Panc1 (cell line): Measurements from ENCODE around the gene LAMB2. TPM values are rescaled to one million over a fixed set of nuclear protein-coding genes. Genes with fewer than 3 reads are reported as not detected.

Experiments used
- ATAC-seq: fragments of 200-7000 bp; cut with Tn5 transposase; 2 replicates; pipeline ENCODE4 v1.9.1; 2020; ENCODE audit warnings: mild to moderate bottlenecking, moderate library complexity
- BruUV-seq: library from RNA; stranded (reverse); fragments of 400-500 nt; replicated peaks from 2 replicates; lab custom pipeline; 2021; lab: Mats Ljungman, UMichigan
- CTCF ChIA-PET: fragments of 300-600 bp; sonication (Branson Sonifier 250); formaldehyde crosslinking; loops from one replicate; lab custom pipeline; 2022; ENCODE audit warnings: antibody characterized with exemption; lab: Charles Lee
- POLR2A ChIA-PET: fragments of 300-600 bp; sonication (Branson Sonifier 250); formaldehyde crosslinking; loops from one replicate; lab custom pipeline; 2022; ENCODE audit warnings: antibody characterized with exemption; lab: Charles Lee
- DNase-seq: peaks from one replicate; pipeline ENCODE4 v3.0.0-alpha.2; 2010; ENCODE audit warnings: low read depth, low spot score
- H3K27ac ChIP-seq: 2 replicates; pipeline ENCODE4 v1.5.1; 2011; ENCODE audit warnings: mild to moderate bottlenecking, low read length, inconsistent platforms
- H3K27me3 ChIP-seq: fragments of 200-500 bp; sonication (Bioruptor generic); 2 replicates; pipeline ENCODE4 v1.6.0; 2014; ENCODE audit warnings: low read length, inconsistent platforms; ENCODE audit not compliant: control insufficient read depth, insufficient read depth
- H3K36me3 ChIP-seq: fragments of 200-500 bp; sonication (Bioruptor generic); 2 replicates; pipeline ENCODE4 v1.5.1; 2014; ENCODE audit warnings: inconsistent platforms, mild to moderate bottlenecking, low read length, moderate library complexity; ENCODE audit not compliant: control insufficient read depth, insufficient read depth
- H3K4me1 ChIP-seq: 2 replicates; pipeline ENCODE4 v1.5.1; 2011; ENCODE audit warnings: inconsistent platforms, mild to moderate bottlenecking, low read length, moderate library complexity; ENCODE audit not compliant: control insufficient read depth, insufficient read depth
- H3K4me3 ChIP-seq, 2 experiments: 2 replicates each; pipeline ENCODE4 v1.5.1; 2011 to 2012; ENCODE audit warnings: low read depth in 2 of 2, low read length in 2 of 2, mild to moderate bottlenecking in 2 of 2, inconsistent platforms in 1 of 2, moderate library complexity in 1 of 2
- H3K9me3 ChIP-seq: fragments of 200-500 bp; sonication (Bioruptor generic); 2 replicates; pipeline ENCODE4 v1.5.1; 2014; ENCODE audit warnings: low read depth, mild to moderate bottlenecking, inconsistent platforms, low read length, moderate library complexity; ENCODE audit not compliant: control insufficient read depth, insufficient read depth
- POLR2AphosphoS5 ChIP-seq: IDR thresholded peaks from 2 replicates; pipeline ENCODE4 v1.6.1; 2012; ENCODE audit warnings: mild to moderate bottlenecking, low read depth, low read length, moderate library complexity
- SIN3A ChIP-seq: IDR thresholded peaks from 2 replicates; pipeline ENCODE4 v1.6.1; 2012; ENCODE audit warnings: low read depth, mild to moderate bottlenecking, low read length, moderate library complexity, borderline replicate concordance; ENCODE audit not compliant: insufficient read depth
- TCF7L2 ChIP-seq: IDR thresholded peaks from 2 replicates; pipeline ENCODE4 v1.6.1; 2011; ENCODE audit warnings: mild to moderate bottlenecking, low read depth, low read length, inconsistent platforms
- in situ Hi-C: cut with HindIII; loops from 2 replicates; pipeline ENCODE4 v1.10.0; 2016; ENCODE audit warnings: low sequenced_read_pairs, low pct_unique_long_range_greater_than_20kb
- intact Hi-C: fragments of 100-400 bp; cut with micrococcal nuclease; formaldehyde crosslinking; loops from one replicate; pipeline ENCODE4 v1.10.0; 2022; ENCODE audit not compliant: unreplicated experiment
- total RNA-seq: library from RNA; stranded (reverse); gene quantifications from one replicate; pipeline ENCODE4 v1.2.1, GENCODE V29; 2021; ENCODE audit not compliant: unreplicated experiment
- TF ChIP-seq, protein P1 (sequence below), 2 experiments: IDR thresholded peaks; 2 replicates each; pipeline ENCODE4 v1.6.1; 2011 to 2012; ENCODE audit warnings: low read depth in 2 of 2, control low read depth in 1 of 2, low read length in 1 of 2, mild to moderate bottlenecking in 1 of 2, moderate library complexity in 1 of 2; ENCODE audit not compliant: insufficient read depth in 1 of 2
- TF ChIP-seq, protein P2 (sequence below): fragments of 450-650 bp; IDR thresholded peaks from 2 replicates; pipeline ENCODE4 v1.5.1; 2017; ENCODE audit warnings: mild to moderate bottlenecking

LAMB2 gene
- total RNA-seq, 1 experiment from 2014 or later = 189 TPM

DNA sequence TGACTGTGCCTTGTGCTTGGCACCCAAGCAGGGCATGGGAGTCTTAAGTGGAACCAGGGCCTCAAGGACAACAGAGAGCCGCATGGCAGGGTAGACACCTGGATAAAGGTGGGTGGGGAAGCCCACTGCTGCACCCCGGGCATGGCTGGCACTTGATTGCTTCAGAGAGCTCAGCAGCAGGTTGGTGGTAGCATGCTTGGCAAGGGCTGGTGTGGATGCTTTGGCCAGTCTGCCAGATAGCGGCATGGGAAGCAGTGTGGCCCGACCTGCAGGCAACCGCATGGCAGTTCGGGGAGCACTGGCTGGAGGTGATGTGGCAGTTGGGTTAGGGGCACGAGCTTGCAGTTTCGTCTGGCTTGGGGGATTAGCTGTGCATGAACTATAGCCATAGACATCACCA is 30.8 kb upstream of the LAMB2 start:
- TF ChIP-seq POLR2AphosphoS5 (no peak), SIN3A (no peak), TCF7L2 (no peak)
- TF ChIP-seq, protein P1, sequence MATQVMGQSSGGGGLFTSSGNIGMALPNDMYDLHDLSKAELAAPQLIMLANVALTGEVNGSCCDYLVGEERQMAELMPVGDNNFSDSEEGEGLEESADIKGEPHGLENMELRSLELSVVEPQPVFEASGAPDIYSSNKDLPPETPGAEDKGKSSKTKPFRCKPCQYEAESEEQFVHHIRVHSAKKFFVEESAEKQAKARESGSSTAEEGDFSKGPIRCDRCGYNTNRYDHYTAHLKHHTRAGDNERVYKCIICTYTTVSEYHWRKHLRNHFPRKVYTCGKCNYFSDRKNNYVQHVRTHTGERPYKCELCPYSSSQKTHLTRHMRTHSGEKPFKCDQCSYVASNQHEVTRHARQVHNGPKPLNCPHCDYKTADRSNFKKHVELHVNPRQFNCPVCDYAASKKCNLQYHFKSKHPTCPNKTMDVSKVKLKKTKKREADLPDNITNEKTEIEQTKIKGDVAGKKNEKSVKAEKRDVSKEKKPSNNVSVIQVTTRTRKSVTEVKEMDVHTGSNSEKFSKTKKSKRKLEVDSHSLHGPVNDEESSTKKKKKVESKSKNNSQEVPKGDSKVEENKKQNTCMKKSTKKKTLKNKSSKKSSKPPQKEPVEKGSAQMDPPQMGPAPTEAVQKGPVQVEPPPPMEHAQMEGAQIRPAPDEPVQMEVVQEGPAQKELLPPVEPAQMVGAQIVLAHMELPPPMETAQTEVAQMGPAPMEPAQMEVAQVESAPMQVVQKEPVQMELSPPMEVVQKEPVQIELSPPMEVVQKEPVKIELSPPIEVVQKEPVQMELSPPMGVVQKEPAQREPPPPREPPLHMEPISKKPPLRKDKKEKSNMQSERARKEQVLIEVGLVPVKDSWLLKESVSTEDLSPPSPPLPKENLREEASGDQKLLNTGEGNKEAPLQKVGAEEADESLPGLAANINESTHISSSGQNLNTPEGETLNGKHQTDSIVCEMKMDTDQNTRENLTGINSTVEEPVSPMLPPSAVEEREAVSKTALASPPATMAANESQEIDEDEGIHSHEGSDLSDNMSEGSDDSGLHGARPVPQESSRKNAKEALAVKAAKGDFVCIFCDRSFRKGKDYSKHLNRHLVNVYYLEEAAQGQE (IDR thresholded peaks at IDR 0.05; ENCODE audit: insufficient read depth in 1 of 2, low read depth in 2 of 2, low read length in 1 of 2) = no peak
- TF ChIP-seq, protein P2, sequence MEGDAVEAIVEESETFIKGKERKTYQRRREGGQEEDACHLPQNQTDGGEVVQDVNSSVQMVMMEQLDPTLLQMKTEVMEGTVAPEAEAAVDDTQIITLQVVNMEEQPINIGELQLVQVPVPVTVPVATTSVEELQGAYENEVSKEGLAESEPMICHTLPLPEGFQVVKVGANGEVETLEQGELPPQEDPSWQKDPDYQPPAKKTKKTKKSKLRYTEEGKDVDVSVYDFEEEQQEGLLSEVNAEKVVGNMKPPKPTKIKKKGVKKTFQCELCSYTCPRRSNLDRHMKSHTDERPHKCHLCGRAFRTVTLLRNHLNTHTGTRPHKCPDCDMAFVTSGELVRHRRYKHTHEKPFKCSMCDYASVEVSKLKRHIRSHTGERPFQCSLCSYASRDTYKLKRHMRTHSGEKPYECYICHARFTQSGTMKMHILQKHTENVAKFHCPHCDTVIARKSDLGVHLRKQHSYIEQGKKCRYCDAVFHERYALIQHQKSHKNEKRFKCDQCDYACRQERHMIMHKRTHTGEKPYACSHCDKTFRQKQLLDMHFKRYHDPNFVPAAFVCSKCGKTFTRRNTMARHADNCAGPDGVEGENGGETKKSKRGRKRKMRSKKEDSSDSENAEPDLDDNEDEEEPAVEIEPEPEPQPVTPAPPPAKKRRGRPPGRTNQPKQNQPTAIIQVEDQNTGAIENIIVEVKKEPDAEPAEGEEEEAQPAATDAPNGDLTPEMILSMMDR = no peak
- no peak overlapping the region for H3K27ac ChIP-seq
- no peaks in the 10 kb centered on the region for H3K27me3 ChIP-seq
- in situ Hi-C loops = no loop called here
- intact Hi-C loops = no loop called here
- POLR2A ChIA-PET = no interaction called here
- BruUV-seq = no TSS peak
- no peak for ATAC-seq
- H3K9me3 ChIP-seq = peaks cover 3% of the 10 kb centered on the region; the same call in 1 of the 2 replicates
- no peaks in the 10 kb centered on the region for H3K4me1 ChIP-seq
- H3K36me3 ChIP-seq = peaks cover 8% of the 10 kb centered on the region; the same call in 1 of the 2 replicates
- CTCF ChIA-PET = no interaction called here
- DNase-seq = no peak
- H3K4me3 ChIP-seq = no peak overlapping the region

DNA sequence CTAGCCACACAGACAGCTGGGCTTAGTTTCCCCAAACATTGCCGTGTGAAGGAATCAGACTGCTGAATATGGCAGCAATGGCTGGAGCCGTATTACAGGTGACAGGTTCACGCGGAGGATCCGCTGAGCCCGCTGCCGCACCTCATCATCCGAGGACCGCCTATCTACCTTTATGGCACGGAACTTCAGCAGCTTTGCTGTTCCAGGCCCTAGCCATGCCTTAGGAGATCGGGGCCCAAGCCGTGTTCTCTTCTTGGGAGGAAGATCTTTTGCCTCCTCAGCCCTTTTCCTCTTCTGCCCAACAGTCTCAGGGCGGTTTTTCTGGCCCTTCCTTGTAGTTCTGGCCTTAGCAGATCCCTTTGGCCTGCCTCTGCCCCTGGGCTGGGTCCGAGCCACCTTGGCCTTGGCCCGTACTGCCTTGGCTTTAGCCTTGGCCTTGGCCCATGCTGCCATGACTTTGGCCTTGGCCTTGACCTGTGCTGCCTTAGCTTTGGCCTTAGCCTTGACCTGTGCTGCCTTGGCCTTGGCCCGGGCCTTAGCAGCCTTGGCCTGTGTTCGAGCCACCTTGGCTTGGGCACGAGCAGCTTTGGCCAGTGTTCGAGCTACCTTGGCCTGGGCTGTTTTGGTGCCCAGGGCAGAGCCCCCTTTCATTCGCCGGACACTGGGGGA is 30.0 kb upstream of the LAMB2 start:
- Histone ChIP-seq H3K36me3 (peaks cover 8% of the 10 kb centered on the region; the same call in 1 of the 2 replicates), H3K27me3 (no peaks in the 10 kb centered on the region), H3K27ac (no peak overlapping the region), H3K4me3 (no peak overlapping the region), H3K9me3 (peaks cover 3% of the 10 kb centered on the region; the same call in 1 of the 2 replicates), H3K4me1 (no peaks in the 10 kb centered on the region)
- CTCF ChIA-PET = no interaction called here
- no peak for DNase-seq
- no TSS peak for BruUV-seq
- intact Hi-C loops = no loop called here
- POLR2A ChIA-PET = no interaction called here
- no peak for TF ChIP-seq SIN3A
- no peak for TF ChIP-seq TCF7L2
- TF ChIP-seq, protein P1 (IDR thresholded peaks at IDR 0.05; ENCODE audit: insufficient read depth in 1 of 2, low read depth in 2 of 2, low read length in 1 of 2) = no peak
- TF ChIP-seq, protein P2 = no peak
- no peak for TF ChIP-seq POLR2AphosphoS5
- ATAC-seq = no peak
- in situ Hi-C loops = no loop called here
